Neural cell (in vitro differentiated cells): ENCODE data around the gene NCAM1. TPM values are rescaled to one million over a fixed set of nuclear protein-coding genes. Genes with fewer than 3 reads are reported as not detected.

ENCODE experiments used
- H2AFZ ChIP-seq: fragments of 200-600, 300-800 bp; sonication (generic), shearing (Covaris generic); 2 replicates; pipeline ENCODE4 v1.6.0; 2014; ENCODE audit warnings: low read depth, mild to moderate bottlenecking, antibody characterized with exemption, low read length, moderate library complexity
- H3F3A ChIP-seq: fragments of 200-600 bp; shearing (Covaris generic); 2 replicates; pipeline ENCODE4 v1.6.1; 2016; ENCODE audit warnings: mild to moderate bottlenecking, moderate library complexity, mixed read lengths, antibody characterized with exemption, low read length; ENCODE audit not compliant: insufficient read depth, poor library complexity, severe bottlenecking
- H3K27ac ChIP-seq: fragments of 200-600, 300-800 bp; sonication (generic), shearing (Covaris generic); 2 replicates; pipeline ENCODE4 v1.5.1; 2014; ENCODE audit warnings: mild to moderate bottlenecking, low read length, moderate library complexity
- H3K27me3 ChIP-seq: fragments of 300-800, 200-600 bp; sonication (generic), shearing (Covaris generic); 2 replicates; pipeline ENCODE4 v1.6.0; 2014; ENCODE audit warnings: mild to moderate bottlenecking, low read depth, low read length, moderate library complexity; ENCODE audit not compliant: insufficient read depth
- H3K36me3 ChIP-seq: fragments of 300-800, 200-600 bp; sonication (generic), shearing (Covaris generic); 2 replicates; pipeline ENCODE4 v1.5.1; 2014; ENCODE audit warnings: mild to moderate bottlenecking, antibody characterized with exemption, low read length, moderate library complexity; ENCODE audit not compliant: insufficient read depth
- H3K4me2 ChIP-seq: fragments of 300-800, 200-600 bp; sonication (generic), shearing (Covaris generic); 2 replicates; pipeline ENCODE4 v1.6.0; 2014; ENCODE audit warnings: mild to moderate bottlenecking, low read length
- H3K4me3 ChIP-seq: fragments of 300-800, 200-600 bp; sonication (generic), shearing (Covaris generic); 2 replicates; pipeline ENCODE4 v1.5.1; 2014; ENCODE audit warnings: mild to moderate bottlenecking, low read length, moderate library complexity
- H3K79me2 ChIP-seq: fragments of 200-600 bp; shearing (Covaris generic); replicated peaks from 2 replicates; pipeline ENCODE4 v1.6.0; 2014; ENCODE audit warnings: mild to moderate bottlenecking, low read length, moderate library complexity; ENCODE audit not compliant: insufficient read depth
- H3K9ac ChIP-seq: fragments of 300-800, 200-600 bp; sonication (generic), shearing (Covaris generic); 2 replicates; pipeline ENCODE4 v1.6.1; 2016; ENCODE audit warnings: mild to moderate bottlenecking, low read length, mixed read lengths
- H3K9me2 ChIP-seq: fragments of 200-600 bp; shearing (Covaris generic); 2 replicates; pipeline ENCODE4 v1.6.1; 2016; ENCODE audit warnings: mild to moderate bottlenecking, low read length, mixed read lengths; ENCODE audit not compliant: insufficient read depth
- H3K9me3 ChIP-seq: fragments of 200-600, 300-800 bp; sonication (generic), shearing (Covaris generic); 2 replicates; pipeline ENCODE4 v1.6.1; 2016; ENCODE audit warnings: mild to moderate bottlenecking, mixed run types, low read length, moderate library complexity, mixed read lengths
- H4K20me1 ChIP-seq: fragments of 200-600 bp; shearing (Covaris generic); 2 replicates; pipeline ENCODE4 v1.6.1; 2016; ENCODE audit warnings: mild to moderate bottlenecking, mixed run types; ENCODE audit not compliant: insufficient read depth
- EP300 ChIP-seq: fragments of 450-650 bp; conservative IDR thresholded peaks from 2 replicates; pipeline ENCODE4 v1.6.1; 2014; ENCODE audit warnings: antibody characterized with exemption, mild to moderate bottlenecking, moderate library complexity; ENCODE audit not compliant: poor library complexity, severe bottlenecking
- EZH2 ChIP-seq: fragments of 200-600, 300-800 bp; shearing (Covaris generic), sonication (generic); IDR thresholded peaks from 2 replicates; pipeline ENCODE4 v1.6.1; 2014; ENCODE audit warnings: antibody characterized with exemption, low read length, borderline replicate concordance, mild to moderate bottlenecking; ENCODE audit not compliant: insufficient read depth, poor library complexity, severe bottlenecking
- MXI1 ChIP-seq: fragments of 450-650 bp; conservative IDR thresholded peaks from 2 replicates; pipeline ENCODE4 v1.6.1; 2014; ENCODE audit warnings: antibody characterized with exemption, mild to moderate bottlenecking; ENCODE audit not compliant: poor library complexity, severe bottlenecking
- POLR2AphosphoS5 ChIP-seq: IDR thresholded peaks from 2 replicates; pipeline ENCODE4 v1.6.1; 2012
- RAD21 ChIP-seq: fragments of 450-650 bp; conservative IDR thresholded peaks from 2 replicates; pipeline ENCODE4 v1.6.1; 2014; ENCODE audit warnings: antibody characterized with exemption, mild to moderate bottlenecking, moderate library complexity
- REST ChIP-seq: IDR thresholded peaks from 2 replicates; pipeline ENCODE4 v1.6.1; 2012; ENCODE audit warnings: borderline replicate concordance
- SMC3 ChIP-seq: fragments of 450-650 bp; conservative IDR thresholded peaks from 2 replicates; pipeline ENCODE4 v1.6.1; 2014; ENCODE audit warnings: antibody characterized with exemption, mild to moderate bottlenecking, moderate library complexity; ENCODE audit not compliant: poor library complexity
- TAF1 ChIP-seq: IDR thresholded peaks from 2 replicates; pipeline ENCODE4 v1.6.1; 2012; ENCODE audit warnings: low read depth
- polyA plus RNA-seq: library from polyadenylated mRNA; depleted of rRNA; stranded (reverse); fragments of >200 nt; gene quantifications from 2 replicates; pipeline ENCODE4 v1.2.3, GENCODE V29; 2014
- TF ChIP-seq, protein P1 (sequence below): fragments of 450-650 bp; IDR thresholded peaks from 2 replicates; pipeline ENCODE4 v1.5.1; 2014; ENCODE audit warnings: antibody characterized with exemption, mild to moderate bottlenecking, moderate library complexity; ENCODE audit not compliant: poor library complexity, severe bottlenecking

The NCAM1 gene
- polyA plus RNA-seq, 1 donor from 2014 or later = 120 TPM

DNA sequence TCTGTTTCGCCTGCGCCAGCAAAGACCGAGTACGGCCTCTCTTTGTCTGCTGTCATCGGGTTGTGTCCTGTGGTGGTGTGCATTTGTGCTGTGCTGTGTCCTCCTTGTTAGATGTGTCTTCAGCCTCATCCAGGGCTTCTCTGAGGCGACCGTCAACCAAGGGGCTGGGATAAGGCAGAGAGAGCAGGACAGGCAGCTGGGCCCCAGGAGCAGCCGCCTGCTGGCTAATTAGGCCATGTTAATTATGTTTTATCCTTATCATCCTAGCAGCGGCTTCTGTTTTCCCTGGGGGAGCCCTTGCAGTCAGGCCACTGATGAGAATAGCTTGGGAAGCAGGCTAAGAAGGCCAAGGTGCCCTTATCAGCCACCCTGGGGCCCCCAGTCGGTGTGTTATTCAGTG, 312.5 kb downstream of the NCAM1 start:
- H3K36me3 ChIP-seq = no peaks in the 10 kb centered on the region
- H3K27ac ChIP-seq = no peak overlapping the region

GRCh38 chr11:113274713-113275582, 313.7 kb downstream of the NCAM1 start:
- Histone ChIP-seq H3K9me2 (no peaks in the 10 kb centered on the region), H3K9ac (no peak overlapping the region), H3K36me3 (peaks cover 4% of the 10 kb centered on the region), H3K4me3 (no peak overlapping the region), H4K20me1 (no peaks in the 10 kb centered on the region), H3K27me3 (no peaks in the 10 kb centered on the region), H3K9me3 (no peaks in the 10 kb centered on the region), H3F3A (no peaks in the 10 kb centered on the region), H3K79me2 (no peaks in the 10 kb centered on the region), H2AFZ (no peak overlapping the region), H3K4me2 (no peak overlapping the region), H3K27ac (no peak overlapping the region)
- no peak for TF ChIP-seq MXI1

More for the DNA sequence above, 312.5 kb downstream of the NCAM1 start:
- H3F3A ChIP-seq = no peaks in the 10 kb centered on the region
- H3K9me3 ChIP-seq = no peaks in the 10 kb centered on the region
- TF ChIP-seq SMC3 = no peak
- TF ChIP-seq POLR2AphosphoS5 = no peak
- no peak for TF ChIP-seq TAF1
- TF ChIP-seq REST = no peak
- TF ChIP-seq MXI1 = no peak
- TF ChIP-seq, protein P1, sequence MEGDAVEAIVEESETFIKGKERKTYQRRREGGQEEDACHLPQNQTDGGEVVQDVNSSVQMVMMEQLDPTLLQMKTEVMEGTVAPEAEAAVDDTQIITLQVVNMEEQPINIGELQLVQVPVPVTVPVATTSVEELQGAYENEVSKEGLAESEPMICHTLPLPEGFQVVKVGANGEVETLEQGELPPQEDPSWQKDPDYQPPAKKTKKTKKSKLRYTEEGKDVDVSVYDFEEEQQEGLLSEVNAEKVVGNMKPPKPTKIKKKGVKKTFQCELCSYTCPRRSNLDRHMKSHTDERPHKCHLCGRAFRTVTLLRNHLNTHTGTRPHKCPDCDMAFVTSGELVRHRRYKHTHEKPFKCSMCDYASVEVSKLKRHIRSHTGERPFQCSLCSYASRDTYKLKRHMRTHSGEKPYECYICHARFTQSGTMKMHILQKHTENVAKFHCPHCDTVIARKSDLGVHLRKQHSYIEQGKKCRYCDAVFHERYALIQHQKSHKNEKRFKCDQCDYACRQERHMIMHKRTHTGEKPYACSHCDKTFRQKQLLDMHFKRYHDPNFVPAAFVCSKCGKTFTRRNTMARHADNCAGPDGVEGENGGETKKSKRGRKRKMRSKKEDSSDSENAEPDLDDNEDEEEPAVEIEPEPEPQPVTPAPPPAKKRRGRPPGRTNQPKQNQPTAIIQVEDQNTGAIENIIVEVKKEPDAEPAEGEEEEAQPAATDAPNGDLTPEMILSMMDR = no peak
- TF ChIP-seq RAD21 = no peak
- TF ChIP-seq EP300 = no peak
- TF ChIP-seq EZH2 = no peak
- no peaks in the 10 kb centered on the region for H3K79me2 ChIP-seq
- no peaks in the 10 kb centered on the region for H4K20me1 ChIP-seq
- no peak overlapping the region for H3K9ac ChIP-seq
- no peaks in the 10 kb centered on the region for H3K9me2 ChIP-seq
- no peak overlapping the region for H2AFZ ChIP-seq
- no peak overlapping the region for H3K4me2 ChIP-seq
- H3K27me3 ChIP-seq = no peaks in the 10 kb centered on the region
- no peak overlapping the region for H3K4me3 ChIP-seq
